SU-DHL-6 (cell line): ENCODE results near the gene KRT31.

Source experiments
- H2AFZ ChIP-seq: fragments of 200-600 bp; sonication (generic); 2 replicates; pipeline ENCODE4 v1.6.1; 2014; ENCODE audit warnings: low read depth, mild to moderate bottlenecking, moderate library complexity, mixed read lengths, antibody characterized with exemption, low read length; ENCODE audit not compliant: severe bottlenecking
- H3F3A ChIP-seq: fragments of 200-600 bp; shearing (Covaris generic); 2 replicates; pipeline ENCODE4 v1.6.0; 2016; ENCODE audit warnings: antibody characterized with exemption, mild to moderate bottlenecking; ENCODE audit not compliant: insufficient read depth
- H3K27ac ChIP-seq: fragments of 200-600 bp; sonication (generic); 2 replicates; pipeline ENCODE4 v1.5.1; 2016; ENCODE audit warnings: low read depth, mild to moderate bottlenecking, low read length, moderate library complexity, mixed read lengths
- H3K27me3 ChIP-seq: fragments of 200-600 bp; sonication (generic), shearing (Covaris generic); 2 replicates; pipeline ENCODE4 v1.6.0; 2014; ENCODE audit warnings: mild to moderate bottlenecking, low read length
- H3K36me3 ChIP-seq: fragments of 200-600 bp; sonication (generic); 2 replicates; pipeline ENCODE4 v1.6.1; 2014; ENCODE audit warnings: mild to moderate bottlenecking, low read length, mixed read lengths
- H3K4me2 ChIP-seq: fragments of 300-600, 200-600 bp; shearing (Covaris generic), sonication (generic); 2 replicates; pipeline ENCODE4 v1.6.0; 2014; ENCODE audit warnings: low read length, low read depth, mild to moderate bottlenecking; ENCODE audit not compliant: poor library complexity, severe bottlenecking
- H3K4me3 ChIP-seq: fragments of 200-600 bp; sonication (generic); 2 replicates; pipeline ENCODE4 v1.5.1; 2014; ENCODE audit warnings: antibody characterized with exemption, low read length, mild to moderate bottlenecking, mixed read lengths; ENCODE audit not compliant: insufficient read depth, poor library complexity, severe bottlenecking
- H3K79me2 ChIP-seq: fragments of 200-600 bp; sonication (generic); 2 replicates; pipeline ENCODE4 v1.6.1; 2014; ENCODE audit warnings: mild to moderate bottlenecking, low read length, moderate library complexity; ENCODE audit not compliant: insufficient read depth
- H3K9ac ChIP-seq: fragments of 200-600 bp; sonication (generic); 2 replicates; pipeline ENCODE4 v1.7.0; 2014; ENCODE audit warnings: mild to moderate bottlenecking, low read length
- H3K9me2 ChIP-seq: fragments of 200-600 bp; sonication (generic); replicated peaks from 2 replicates; pipeline ENCODE4 v1.6.1; 2014; ENCODE audit warnings: low read length; ENCODE audit not compliant: insufficient read depth
- H3K9me3 ChIP-seq: fragments of 200-600 bp; sonication (generic); 2 replicates; pipeline ENCODE4 v1.6.1; 2014; ENCODE audit warnings: low read length, mixed read lengths; ENCODE audit not compliant: insufficient read depth
- H4K20me1 ChIP-seq: fragments of 200-600 bp; sonication (generic); 2 replicates; pipeline ENCODE4 v1.6.1; 2014; ENCODE audit warnings: low read depth, mild to moderate bottlenecking, antibody characterized with exemption, low read length, moderate library complexity, mixed read lengths
- EZH2phosphoT487 ChIP-seq: fragments of 200-600 bp; sonication (generic), shearing (Covaris generic); conservative IDR thresholded peaks from 2 replicates; pipeline ENCODE4 v1.6.1; 2018; ENCODE audit warnings: mild to moderate bottlenecking, antibody characterized with exemption, low read length, moderate library complexity, mixed read lengths
- TF ChIP-seq, protein P1 (sequence below): fragments of 200-600 bp; sonication (generic); IDR thresholded peaks from one replicate; pipeline ENCODE4 v1.5.1; 2017; ENCODE audit warnings: antibody characterized with exemption, mild to moderate bottlenecking, low read length, moderate library complexity; ENCODE audit not compliant: insufficient read depth, poor library complexity, severe bottlenecking

Gene KRT31

DNA sequence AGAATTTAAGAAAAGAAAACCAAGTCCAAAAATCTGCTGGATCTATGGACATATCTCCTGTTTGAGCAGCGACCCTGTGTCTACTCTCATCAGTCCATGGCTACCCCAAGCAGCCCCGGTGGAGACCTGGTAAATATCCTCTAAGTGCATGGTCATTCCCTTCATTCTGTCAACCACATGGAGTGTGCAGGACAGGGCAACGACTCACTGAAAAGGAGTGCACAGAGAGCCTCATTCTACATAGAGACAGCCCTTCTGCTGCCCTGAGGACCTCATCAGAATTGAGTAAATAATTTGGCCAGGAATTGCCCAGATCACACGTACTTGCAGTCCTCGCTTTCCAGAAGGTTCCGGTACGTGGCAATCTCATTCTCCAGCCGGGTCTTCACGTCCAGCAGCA is 40.4 kb upstream of the KRT31 start:
- Histone ChIP-seq H3K27me3 (no peaks in the 10 kb centered on the region), H3K9me2 (no peaks in the 10 kb centered on the region), H3K9me3 (no peaks in the 10 kb centered on the region), H4K20me1 (no peaks in the 10 kb centered on the region), H3K36me3 (no peaks in the 10 kb centered on the region), H3K9ac (no peak overlapping the region), H3K79me2 (no peaks in the 10 kb centered on the region), H3K4me2 (no peak overlapping the region), H3K27ac (no peak overlapping the region), H3K4me3 (no peak overlapping the region), H2AFZ (no peak overlapping the region), H3F3A (no peaks in the 10 kb centered on the region)
- no peak for TF ChIP-seq EZH2phosphoT487
- TF ChIP-seq, protein P1, sequence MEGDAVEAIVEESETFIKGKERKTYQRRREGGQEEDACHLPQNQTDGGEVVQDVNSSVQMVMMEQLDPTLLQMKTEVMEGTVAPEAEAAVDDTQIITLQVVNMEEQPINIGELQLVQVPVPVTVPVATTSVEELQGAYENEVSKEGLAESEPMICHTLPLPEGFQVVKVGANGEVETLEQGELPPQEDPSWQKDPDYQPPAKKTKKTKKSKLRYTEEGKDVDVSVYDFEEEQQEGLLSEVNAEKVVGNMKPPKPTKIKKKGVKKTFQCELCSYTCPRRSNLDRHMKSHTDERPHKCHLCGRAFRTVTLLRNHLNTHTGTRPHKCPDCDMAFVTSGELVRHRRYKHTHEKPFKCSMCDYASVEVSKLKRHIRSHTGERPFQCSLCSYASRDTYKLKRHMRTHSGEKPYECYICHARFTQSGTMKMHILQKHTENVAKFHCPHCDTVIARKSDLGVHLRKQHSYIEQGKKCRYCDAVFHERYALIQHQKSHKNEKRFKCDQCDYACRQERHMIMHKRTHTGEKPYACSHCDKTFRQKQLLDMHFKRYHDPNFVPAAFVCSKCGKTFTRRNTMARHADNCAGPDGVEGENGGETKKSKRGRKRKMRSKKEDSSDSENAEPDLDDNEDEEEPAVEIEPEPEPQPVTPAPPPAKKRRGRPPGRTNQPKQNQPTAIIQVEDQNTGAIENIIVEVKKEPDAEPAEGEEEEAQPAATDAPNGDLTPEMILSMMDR, result no peak

DNA sequence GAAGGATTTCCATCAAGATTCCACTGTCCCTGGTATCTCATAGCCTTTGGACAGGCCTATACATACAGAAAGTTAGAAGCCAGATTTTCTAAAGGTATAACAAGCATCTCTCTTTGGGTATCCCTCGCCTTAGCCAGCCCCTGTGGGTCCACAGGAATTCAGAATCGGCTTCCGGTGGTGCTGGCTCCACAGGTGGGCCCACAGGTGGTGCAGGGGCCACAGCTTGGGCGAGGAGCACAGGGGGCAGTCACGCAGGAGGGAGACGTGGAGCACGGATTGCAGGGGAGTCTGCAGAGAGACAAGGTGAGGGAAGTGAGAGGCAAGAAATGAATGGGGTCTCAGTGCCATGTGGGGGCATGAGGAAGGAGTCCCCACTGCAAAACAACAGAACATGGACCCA is 39.8 kb upstream of the KRT31 start:
- TF ChIP-seq, protein P1, result no peak
- TF ChIP-seq EZH2phosphoT487, result no peak

DNA sequence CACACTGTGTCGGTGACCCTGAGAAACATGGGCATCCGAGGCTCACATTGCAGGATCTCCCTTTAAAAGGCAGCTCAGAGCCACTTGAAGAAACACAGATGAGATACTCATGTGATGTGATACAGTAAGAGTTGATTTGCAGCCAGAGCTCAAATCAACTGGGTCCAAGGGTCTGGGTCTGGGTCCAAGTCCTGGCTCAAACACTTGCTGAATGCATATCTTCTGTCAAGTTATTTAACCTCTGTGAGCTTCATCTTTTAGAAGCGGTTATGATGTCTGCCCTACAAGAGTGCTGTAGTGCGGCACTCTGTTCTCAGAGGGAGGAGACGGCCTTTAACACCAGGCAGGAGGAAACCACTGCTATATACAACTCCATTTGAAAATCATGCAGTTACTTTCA is 37.0 kb upstream of the KRT31 start:
- H3K4me3 ChIP-seq, result no peak overlapping the region
- no peak overlapping the region for H2AFZ ChIP-seq
- no peak overlapping the region for H3K4me2 ChIP-seq
- TF ChIP-seq EZH2phosphoT487, result no peak
- TF ChIP-seq, protein P1, result no peak
- H4K20me1 ChIP-seq, result no peaks in the 10 kb centered on the region
- H3K27me3 ChIP-seq, result no peaks in the 10 kb centered on the region
- no peak overlapping the region for H3K9ac ChIP-seq
- H3K79me2 ChIP-seq, result no peaks in the 10 kb centered on the region
- no peaks in the 10 kb centered on the region for H3F3A ChIP-seq
- H3K9me3 ChIP-seq, result no peaks in the 10 kb centered on the region
- no peaks in the 10 kb centered on the region for H3K9me2 ChIP-seq
- no peaks in the 10 kb centered on the region for H3K36me3 ChIP-seq
- no peak overlapping the region for H3K27ac ChIP-seq

More for the DNA sequence above, 39.8 kb upstream of the KRT31 start:
- no peaks in the 10 kb centered on the region for H3K36me3 ChIP-seq
- H4K20me1 ChIP-seq, result no peaks in the 10 kb centered on the region
- no peaks in the 10 kb centered on the region for H3K79me2 ChIP-seq
- H3K9me2 ChIP-seq, result no peaks in the 10 kb centered on the region
- no peak overlapping the region for H3K4me3 ChIP-seq
- H3K9ac ChIP-seq, result no peak overlapping the region
- no peak overlapping the region for H3K27ac ChIP-seq
- no peaks in the 10 kb centered on the region for H3K27me3 ChIP-seq
- no peaks in the 10 kb centered on the region for H3K9me3 ChIP-seq
- H3F3A ChIP-seq, result no peaks in the 10 kb centered on the region
- no peak overlapping the region for H2AFZ ChIP-seq
- H3K4me2 ChIP-seq, result no peak overlapping the region
